Fibroblast of skin of left biceps (primary cell): ENCODE measurements around the gene COL8A1.
"Not testable (repeated sequence)": the region's sequence is repeated elsewhere in the genome, so short reads cannot be mapped to it uniquely, and the experiment has no call there.

Experiments used
- DNase-seq, 2 experiments: peaks; one replicate each; pipeline ENCODE4 v3.0.0-alpha.2; 2013; ENCODE audit warnings: low read depth in 2 of 2

Gene COL8A1

GRCh38 chr3:99799422-99799821 lies 161.0 kb downstream of the COL8A1 start:
- no peak for DNase-seq

GRCh38 chr3:99803297-99803696 lies 164.9 kb downstream of the COL8A1 start:
- DNase-seq, result no peak

- DNase-seq, result no peak
Measured at GRCh38 chr3:99805160-99805559, 166.8 kb downstream of the COL8A1 start.

GRCh38 chr3:99808163-99808794 lies 169.9 kb downstream of the COL8A1 start:
- DNase-seq, result peak; percentile 38 to 48

- DNase-seq, result no peak
Measured at GRCh38 chr3:99809565-99809964, 171.2 kb downstream of the COL8A1 start.

- DNase-seq, result no peak
Measured at GRCh38 chr3:99810403-99810802, 172.0 kb downstream of the COL8A1 start.

- no peak for DNase-seq
Measured at GRCh38 chr3:99817047-99817436, 178.6 kb downstream of the COL8A1 start.

- DNase-seq, result peak; percentile 75 to 79
Measured at GRCh38 chr3:99817437-99818240, 179.2 kb downstream of the COL8A1 start, which contains the start of gene CMSS1. Gene CMSS1, plus strand, starts transcription at chr3:99817862.

GRCh38 chr3:99818818-99819217 lies 180.4 kb downstream of the COL8A1 start:
- no peak for DNase-seq

- no peak for DNase-seq
Measured at GRCh38 chr3:99823723-99824711, 185.6 kb downstream of the COL8A1 start.

- DNase-seq, result no peak
Measured at GRCh38 chr3:99825004-99825640, 186.7 kb downstream of the COL8A1 start.

GRCh38 chr3:99829844-99830243 lies 191.4 kb downstream of the COL8A1 start:
- DNase-seq, result no peak

GRCh38 chr3:99833617-99834205 lies 195.3 kb downstream of the COL8A1 start:
- DNase-seq, result no peak

- no peak for DNase-seq
Measured at GRCh38 chr3:99834211-99834957, 196.0 kb downstream of the COL8A1 start.

GRCh38 chr3:99836681-99837080 lies 198.3 kb downstream of the COL8A1 start:
- no peak for DNase-seq

- DNase-seq, result no peak
Measured at GRCh38 chr3:99837715-99838114, 199.3 kb downstream of the COL8A1 start.

GRCh38 chr3:99838755-99839154 lies 200.4 kb downstream of the COL8A1 start:
- no peak for DNase-seq

GRCh38 chr3:99839613-99840012 lies 201.2 kb downstream of the COL8A1 start:
- DNase-seq, result no peak

- not testable (repeated sequence) for DNase-seq
Measured at GRCh38 chr3:99841949-99842348, 203.6 kb downstream of the COL8A1 start.

GRCh38 chr3:99842826-99843589 lies 204.6 kb downstream of the COL8A1 start:
- no peak for DNase-seq
